Measurements from ENCODE around the gene GNAO1. TPM values are rescaled to one million over a fixed set of nuclear protein-coding genes. Genes with fewer than 3 reads are reported as not detected.

Gene GNAO1
- polyA plus RNA-seq, 1 experiment = 0.01 TPM

DNA sequence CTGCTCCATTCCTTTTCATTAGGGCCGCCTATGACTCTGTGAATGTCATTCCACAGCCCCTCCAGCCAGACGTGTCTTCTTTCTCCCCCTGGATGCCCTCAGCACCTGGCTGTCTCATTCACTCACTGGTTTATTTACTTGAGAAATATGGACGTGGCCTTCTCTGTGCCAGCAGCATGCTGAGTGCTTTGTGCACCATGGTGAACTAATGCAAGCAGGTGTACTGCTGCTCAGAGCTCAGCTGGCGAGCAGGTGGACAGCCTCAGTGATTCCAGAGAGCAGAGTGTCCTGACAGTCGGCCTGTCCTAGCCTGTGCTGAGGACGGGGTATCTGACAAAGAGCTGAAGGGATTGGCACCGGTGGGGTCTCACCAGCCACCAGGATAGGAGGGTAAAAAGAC lies 96.7 kb downstream of the GNAO1 start:
- H3K9me3 ChIP-seq (ENCODE audit: control insufficient read depth, insufficient read depth, low read length) = no peaks in the 10 kb centered on the region; the same call in 1 of the 2 replicates
- CTCF ChIA-PET = no interaction called here

DNA sequence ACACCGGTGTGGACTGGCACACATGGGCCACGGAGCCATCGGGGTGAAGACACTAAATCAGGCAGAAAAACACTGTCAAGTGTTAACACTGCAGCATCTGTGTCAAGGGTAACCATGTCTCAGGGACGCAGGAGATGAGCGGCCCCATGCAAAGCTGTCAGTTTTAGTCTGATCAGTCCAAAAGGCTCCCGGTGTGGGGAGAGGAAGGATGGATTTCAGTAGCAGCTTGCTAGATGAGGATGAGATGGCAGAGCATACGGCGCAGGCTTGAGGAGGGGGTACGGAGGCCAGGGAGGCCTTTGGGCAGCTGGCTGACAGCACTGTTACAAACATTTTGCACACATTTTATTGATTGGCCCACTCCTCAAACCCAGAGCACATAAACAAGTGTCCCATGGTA lies 98.1 kb downstream of the GNAO1 start:
- Histone ChIP-seq H3K27me3 (ENCODE audit: control insufficient read depth, insufficient read depth, low read length) (peaks cover 5% of the 10 kb centered on the region), H3K9me3 (ENCODE audit: control insufficient read depth, insufficient read depth, low read length) (no peaks in the 10 kb centered on the region; the same call in 1 of the 2 replicates), H3K4me3 (ENCODE audit: low read depth, low read length) (no peak overlapping the region), H3K27ac (ENCODE audit: low read depth, low read length) (no peak overlapping the region)
- POLR2A ChIA-PET = no interaction called here
- TF ChIP-seq, protein P1, sequence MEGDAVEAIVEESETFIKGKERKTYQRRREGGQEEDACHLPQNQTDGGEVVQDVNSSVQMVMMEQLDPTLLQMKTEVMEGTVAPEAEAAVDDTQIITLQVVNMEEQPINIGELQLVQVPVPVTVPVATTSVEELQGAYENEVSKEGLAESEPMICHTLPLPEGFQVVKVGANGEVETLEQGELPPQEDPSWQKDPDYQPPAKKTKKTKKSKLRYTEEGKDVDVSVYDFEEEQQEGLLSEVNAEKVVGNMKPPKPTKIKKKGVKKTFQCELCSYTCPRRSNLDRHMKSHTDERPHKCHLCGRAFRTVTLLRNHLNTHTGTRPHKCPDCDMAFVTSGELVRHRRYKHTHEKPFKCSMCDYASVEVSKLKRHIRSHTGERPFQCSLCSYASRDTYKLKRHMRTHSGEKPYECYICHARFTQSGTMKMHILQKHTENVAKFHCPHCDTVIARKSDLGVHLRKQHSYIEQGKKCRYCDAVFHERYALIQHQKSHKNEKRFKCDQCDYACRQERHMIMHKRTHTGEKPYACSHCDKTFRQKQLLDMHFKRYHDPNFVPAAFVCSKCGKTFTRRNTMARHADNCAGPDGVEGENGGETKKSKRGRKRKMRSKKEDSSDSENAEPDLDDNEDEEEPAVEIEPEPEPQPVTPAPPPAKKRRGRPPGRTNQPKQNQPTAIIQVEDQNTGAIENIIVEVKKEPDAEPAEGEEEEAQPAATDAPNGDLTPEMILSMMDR (IDR thresholded peaks at IDR 0.05; ENCODE audit: low read depth, low read length) = no peak
- CTCF ChIA-PET = interaction anchor here (1.1 kb wide), 1 partner anchor 9 kb away, joined by 3 read pairs; no protein-coding TSS in a partner anchor
- DNase-seq (ENCODE audit: low read depth, low spot score) = no peak

More for the DNA sequence above, 96.7 kb downstream of the GNAO1 start:
- TF ChIP-seq, protein P1 (IDR thresholded peaks at IDR 0.05; ENCODE audit: low read depth, low read length) = no peak
- Histone ChIP-seq H3K27ac (ENCODE audit: low read depth, low read length) (no peak overlapping the region), H3K4me3 (ENCODE audit: low read depth, low read length) (no peak overlapping the region), H3K27me3 (ENCODE audit: control insufficient read depth, insufficient read depth, low read length) (peaks cover 5% of the 10 kb centered on the region)
- POLR2A ChIA-PET = no interaction called here
- no peak for DNase-seq (ENCODE audit: low read depth, low spot score)

DNA sequence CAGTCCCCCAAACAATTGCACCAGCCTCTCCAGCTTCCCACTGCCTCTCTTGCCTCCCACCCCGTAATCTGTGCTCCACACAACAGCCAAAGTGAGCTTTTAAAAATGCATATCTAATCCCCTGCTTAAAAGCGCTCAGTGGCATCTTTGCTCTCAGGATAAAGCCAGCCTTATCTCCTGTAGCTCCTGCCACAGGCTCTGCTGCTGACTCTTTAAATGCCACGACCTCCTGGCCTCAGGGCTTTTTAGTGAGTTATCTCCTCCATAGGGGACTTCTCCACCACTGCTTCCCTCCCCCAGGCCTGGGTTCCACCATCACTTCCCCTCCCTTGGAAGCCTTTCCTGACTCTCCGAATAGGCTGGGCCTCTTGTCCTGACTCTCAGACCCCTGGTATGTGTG lies 98.6 kb downstream of the GNAO1 start:
- Histone ChIP-seq H3K27ac (ENCODE audit: low read depth, low read length) (no peak overlapping the region), H3K9me3 (ENCODE audit: control insufficient read depth, insufficient read depth, low read length) (no peaks in the 10 kb centered on the region; the same call in 1 of the 2 replicates), H3K4me3 (ENCODE audit: low read depth, low read length) (no peak overlapping the region), H3K27me3 (ENCODE audit: control insufficient read depth, insufficient read depth, low read length) (peaks cover 5% of the 10 kb centered on the region)
- TF ChIP-seq, protein P1 (IDR thresholded peaks at IDR 0.05; ENCODE audit: low read depth, low read length) = no peak
- ChIA-PET POLR2A (no interaction called here), CTCF (interaction anchor here (1.1 kb wide), 1 partner anchor 9 kb away, joined by 3 read pairs; no protein-coding TSS in a partner anchor)
- DNase-seq (ENCODE audit: low read depth, low spot score) = no peak

DNA sequence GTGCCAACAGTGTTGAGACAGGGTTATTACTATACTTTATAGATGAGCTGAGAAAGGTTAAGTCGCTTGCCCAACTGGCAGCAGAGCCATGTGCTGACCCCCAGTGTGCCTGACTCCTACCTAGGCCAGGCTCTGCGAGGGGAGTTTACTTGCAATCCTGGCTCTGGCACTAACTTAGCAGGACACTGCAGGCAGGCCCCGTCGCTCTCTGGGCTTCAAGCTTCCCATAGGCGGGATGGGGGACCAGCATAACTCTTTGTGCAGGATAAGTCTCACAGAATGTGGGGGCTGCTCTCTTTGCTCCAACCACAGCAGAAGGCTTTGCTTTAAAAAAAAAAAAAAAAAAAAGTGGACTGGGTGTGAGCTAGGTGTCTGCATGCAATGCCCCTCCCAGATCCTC lies 102.7 kb downstream of the GNAO1 start:
- H3K4me3 ChIP-seq (ENCODE audit: low read depth, low read length) = no peak overlapping the region
- H3K27me3 ChIP-seq (ENCODE audit: control insufficient read depth, insufficient read depth, low read length) = peaks cover 5% of the 10 kb centered on the region
- H3K27ac ChIP-seq (ENCODE audit: low read depth, low read length) = no peak overlapping the region
- DNase-seq (ENCODE audit: low read depth, low spot score) = no peak
- POLR2A ChIA-PET = interaction anchor here (0.6 to 0.9 kb wide), 2 partner anchors 15 to 24 kb away, joined by 3 read pairs; no protein-coding TSS in a partner anchor
- CTCF ChIA-PET = interaction anchor here (0.6 to 2.3 kb wide), 5 partner anchors 11 to 63 kb away, joined by 3 to 11 read pairs (median 4); no protein-coding TSS in a partner anchor
- no peaks in the 10 kb centered on the region for H3K9me3 ChIP-seq (ENCODE audit: control insufficient read depth, insufficient read depth, low read length)
- TF ChIP-seq, protein P1 (IDR thresholded peaks at IDR 0.05; ENCODE audit: low read depth, low read length) = no peak

DNA sequence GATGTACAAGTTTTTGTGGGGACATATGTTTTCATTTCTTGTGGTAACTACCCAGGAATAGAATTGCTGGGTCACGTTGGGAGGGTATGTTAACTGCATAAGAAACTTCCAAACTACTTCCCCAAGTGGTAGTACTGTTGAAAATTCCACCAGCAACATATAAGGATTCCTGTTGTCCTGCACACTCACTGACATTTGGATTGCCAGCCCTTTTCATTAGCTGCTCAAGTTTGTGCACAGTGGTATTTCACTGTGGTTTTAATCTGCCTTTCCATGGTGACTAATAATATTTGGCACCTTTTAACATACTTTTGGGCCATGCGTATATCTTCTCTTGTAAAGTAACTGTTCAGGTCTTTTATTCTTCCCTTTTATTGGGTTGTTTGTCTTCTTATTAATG lies 103.3 kb downstream of the GNAO1 start:
- Histone ChIP-seq H3K4me3 (ENCODE audit: low read depth, low read length) (no peak overlapping the region), H3K9me3 (ENCODE audit: control insufficient read depth, insufficient read depth, low read length) (no peaks in the 10 kb centered on the region), H3K27me3 (ENCODE audit: control insufficient read depth, insufficient read depth, low read length) (peaks cover 1% of the 10 kb centered on the region), H3K27ac (ENCODE audit: low read depth, low read length) (no peak overlapping the region)
- TF ChIP-seq, protein P1 (IDR thresholded peaks at IDR 0.05; ENCODE audit: low read depth, low read length) = no peak
- POLR2A ChIA-PET = interaction anchor here (0.6 to 0.9 kb wide), 2 partner anchors 14 to 24 kb away, joined by 3 read pairs; no protein-coding TSS in a partner anchor
- DNase-seq (ENCODE audit: low read depth, low spot score) = peak; percentile 45
- CTCF ChIA-PET = interaction anchor here (0.6 to 2.3 kb wide), 5 partner anchors 11 to 62 kb away, joined by 3 to 11 read pairs (median 4); no protein-coding TSS in a partner anchor

All from AG04450 (cell line).